Activated B cell treated with CpG ODN at 0.5 μM for 24 hours (primary cell): ENCODE results near the gene PAXX. TPM values are rescaled to one million over a fixed set of nuclear protein-coding genes. Genes with fewer than 3 reads are reported as not detected.
A peak's percentile ranks its signal among the peaks of the same experiment; 100 is the strongest.

ENCODE experiments used
- ATAC-seq: fragments of 200-7000 bp; cut with Tn5 transposase; one replicate; pipeline ENCODE4 v1.10.0; 2021; ENCODE audit warnings: low read depth, mild to moderate bottlenecking, moderate library complexity
- CTCF ChIA-PET: fragments of 350-600 bp; sonication (Branson Sonifier 250); formaldehyde crosslinking; loops from one replicate; lab custom pipeline; 2021; ENCODE audit warnings: antibody characterized with exemption; lab: Charles Lee
- POLR2A ChIA-PET: fragments of 350-600 bp; sonication (Branson Sonifier 250); formaldehyde crosslinking; loops from one replicate; lab custom pipeline; 2021; ENCODE audit warnings: antibody characterized with exemption; lab: Charles Lee
- DNase-seq: peaks from one replicate; pipeline ENCODE4 v3.0.0; 2022
- H3K27ac Mint-ChIP-seq: one replicate; pipeline ENCODE4 v1.8.0; 2020; ENCODE audit warnings: mixed read lengths
- H3K27me3 Mint-ChIP-seq: one replicate; pipeline ENCODE4 v1.8.0; 2021; ENCODE audit warnings: mixed read lengths
- H3K36me3 Mint-ChIP-seq: one replicate; pipeline ENCODE4 v1.8.0; 2021; ENCODE audit warnings: low read depth, mixed read lengths
- H3K4me1 Mint-ChIP-seq: one replicate; pipeline ENCODE4 v1.8.0; 2021; ENCODE audit warnings: mixed read lengths
- H3K4me3 Mint-ChIP-seq: one replicate; pipeline ENCODE4 v1.8.0; 2020; ENCODE audit warnings: mild to moderate bottlenecking, mixed read lengths
- H3K9me3 Mint-ChIP-seq: one replicate; pipeline ENCODE4 v1.8.0; 2020; ENCODE audit warnings: mixed read lengths
- CTCF ChIP-seq: fragments of 200-600 bp; IDR thresholded peaks from one replicate; pipeline ENCODE4 v1.8.0; 2022; ENCODE audit warnings: antibody characterized with exemption, mild to moderate bottlenecking
- intact Hi-C: fragments of 100-400 bp; cut with micrococcal nuclease; formaldehyde crosslinking; loops from one replicate; pipeline ENCODE4 v1.15.1; 2024
- total RNA-seq: library from RNA; stranded (reverse); gene quantifications from 2 replicates; pipeline ENCODE4 v1.2.3, GENCODE V29; 2022

Gene PAXX
- total RNA-seq, 1 donor from 2014 or later = 47.8 TPM

GRCh38 chr9:136950656-136951276, 41.5 kb upstream of the PAXX start:
- POLR2A ChIA-PET = interaction anchor here (0.7 to 1.3 kb wide), 2 partner anchors 48 to 84 kb away, joined by 3 to 4 read pairs; no protein-coding TSS in a partner anchor
- CTCF ChIA-PET = interaction anchor here (0.9 kb wide), 1 partner anchor 21 kb away, joined by 3 read pairs; no protein-coding TSS in a partner anchor
- DNase-seq (no peak), ATAC-seq (no peak)
- no peaks in the 10 kb centered on the region for H3K27me3 Mint-ChIP-seq
- TF ChIP-seq CTCF = no peak
- H3K36me3 Mint-ChIP-seq = no peaks in the 10 kb centered on the region
- intact Hi-C loops = no loop called here
- peak overlapping the region; percentile 86 for H3K27ac Mint-ChIP-seq
- peaks cover 5% of the 10 kb centered on the region for H3K4me1 Mint-ChIP-seq
- H3K4me3 Mint-ChIP-seq = peak overlapping the region; percentile 81
- no peaks in the 10 kb centered on the region for H3K9me3 Mint-ChIP-seq

- ATAC-seq = no peak
- Mint-ChIP-seq H3K36me3 (no peaks in the 10 kb centered on the region), H3K9me3 (no peaks in the 10 kb centered on the region), H3K4me3 (no peak within 1 kb of the TSS), H3K4me1 (peaks cover 5% of the 10 kb centered on the region), H3K27me3 (no peaks in the 10 kb centered on the region), H3K27ac (no peak within 1 kb of the TSS)
- POLR2A ChIA-PET = interaction anchor here (0.7 kb wide), 1 partner anchor 49 kb away, joined by 3 read pairs; no protein-coding TSS in a partner anchor
- CTCF ChIA-PET = interaction anchor here (0.9 kb wide), 1 partner anchor 20 kb away, joined by 3 read pairs; no protein-coding TSS in a partner anchor
- no peak for TF ChIP-seq CTCF
- intact Hi-C loops = no loop called here
- no peak for DNase-seq
These were observed 40.5 kb upstream of the PAXX start, which contains the start of gene LCN12 for GRCh38 chr9:136951541-136952320. LCN12 (plus strand) TSS chr9:136952273; CDS start chr9:136952328, 55 bp downstream.

- H3K4me3 Mint-ChIP-seq = no peak overlapping the region
- H3K27me3 Mint-ChIP-seq = no peaks in the 10 kb centered on the region
- H3K4me1 Mint-ChIP-seq = peaks cover 5% of the 10 kb centered on the region
- intact Hi-C loops = no loop called here
- no peaks in the 10 kb centered on the region for H3K9me3 Mint-ChIP-seq
- ChIA-PET POLR2A (no interaction called here), CTCF (no interaction called here)
- ATAC-seq = no peak
- TF ChIP-seq CTCF = no peak
- no peak for DNase-seq
- no peak overlapping the region for H3K27ac Mint-ChIP-seq
- H3K36me3 Mint-ChIP-seq = no peaks in the 10 kb centered on the region
These were observed 39.8 kb upstream of the PAXX start for GRCh38 chr9:136952321-136952850.

- DNase-seq (no peak), ATAC-seq (no peak)
- Mint-ChIP-seq H3K4me1 (peaks cover 5% of the 10 kb centered on the region), H3K36me3 (no peaks in the 10 kb centered on the region), H3K9me3 (no peaks in the 10 kb centered on the region), H3K27me3 (peaks cover under 1% of the 10 kb centered on the region), H3K4me3 (no peak overlapping the region), H3K27ac (no peak overlapping the region)
- intact Hi-C loops = no loop called here
- ChIA-PET POLR2A (no interaction called here), CTCF (no interaction called here)
- no peak for TF ChIP-seq CTCF
These were observed 39.1 kb upstream of the PAXX start for GRCh38 chr9:136952876-136953770.
